CD8-positive, alpha-beta memory T cell (primary cell): ENCODE measurements around the gene TMPRSS9. TPM values are rescaled to one million over a fixed set of nuclear protein-coding genes. Genes with fewer than 3 reads are reported as not detected.
A peak's percentile ranks its signal among the peaks of the same experiment; 100 is the strongest.
"Not testable (repeated sequence)": the region's sequence is repeated elsewhere in the genome, so short reads cannot be mapped to it uniquely, and the experiment has no call there.

Source experiments
- CTCF ChIA-PET: fragments of 350-600 bp; sonication (Branson Sonifier 250); formaldehyde crosslinking; loops from one replicate; lab custom pipeline; 2021; ENCODE audit warnings: antibody characterized with exemption; lab: Charles Lee
- POLR2A ChIA-PET: fragments of 350-600 bp; sonication (Branson Sonifier 250); formaldehyde crosslinking; loops from one replicate; lab custom pipeline; 2021; ENCODE audit warnings: antibody characterized with exemption; lab: Charles Lee
- DNase-seq, 5 donors: peaks; one replicate each; pipeline versions ENCODE4 v3.0.0 to v3.0.0-alpha.2; 2020 to 2022; ENCODE audit warnings: mixed read lengths in 1 of 5
- H3K27ac ChIP-seq: one replicate; pipeline ENCODE4 v1.7.0; 2013; ENCODE audit warnings: low read depth, mild to moderate bottlenecking, low read length, moderate library complexity
- H3K27me3 ChIP-seq: 2 replicates; pipeline ENCODE4 v1.7.0; 2013; ENCODE audit warnings: low read length, mild to moderate bottlenecking; ENCODE audit not compliant: insufficient read depth, poor library complexity, severe bottlenecking
- H3K36me3 ChIP-seq: 2 replicates; pipeline ENCODE4 v1.7.0; 2013; ENCODE audit warnings: mild to moderate bottlenecking, low read length, moderate library complexity; ENCODE audit not compliant: insufficient read depth
- H3K4me1 ChIP-seq: 2 replicates; pipeline ENCODE4 v1.7.0; 2013; ENCODE audit warnings: mild to moderate bottlenecking, low read length, moderate library complexity; ENCODE audit not compliant: insufficient read depth
- H3K4me3 ChIP-seq: 2 replicates; pipeline ENCODE4 v1.7.0; 2013; ENCODE audit warnings: mild to moderate bottlenecking, low read length
- H3K9me3 ChIP-seq: 2 replicates; pipeline ENCODE4 v1.7.0; 2013; ENCODE audit warnings: mild to moderate bottlenecking, low read length
- H3K27ac Mint-ChIP-seq, 8 donors: one replicate each; pipeline ENCODE4 v1.8.0; 2020 to 2021; ENCODE audit warnings: mixed read lengths in 8 of 8, mild to moderate bottlenecking in 6 of 8, inconsistent platforms in 3 of 8, moderate library complexity in 3 of 8
- H3K27me3 Mint-ChIP-seq, 2 donors: one replicate each; pipeline ENCODE4 v1.8.0; 2020 to 2021; ENCODE audit warnings: mixed read lengths in 2 of 2, mild to moderate bottlenecking in 1 of 2, moderate library complexity in 1 of 2
- H3K36me3 Mint-ChIP-seq, 3 donors: one replicate each; pipeline ENCODE4 v1.8.0; 2020 to 2021; ENCODE audit warnings: mixed read lengths in 3 of 3, inconsistent platforms in 1 of 3, mild to moderate bottlenecking in 1 of 3
- H3K4me1 Mint-ChIP-seq, 3 donors: one replicate each; pipeline ENCODE4 v1.8.0; 2020 to 2021; ENCODE audit warnings: mixed read lengths in 3 of 3, inconsistent platforms in 1 of 3, mild to moderate bottlenecking in 1 of 3
- H3K4me3 Mint-ChIP-seq, 7 donors: one replicate each; pipeline ENCODE4 v1.8.0; 2020 to 2021; ENCODE audit warnings: mixed read lengths in 7 of 7, mild to moderate bottlenecking in 6 of 7, moderate library complexity in 4 of 7, inconsistent platforms in 2 of 7
- H3K9me3 Mint-ChIP-seq, 5 donors: one replicate each; pipeline ENCODE4 v1.8.0; 2020 to 2022; ENCODE audit warnings: mixed read lengths in 5 of 5, mild to moderate bottlenecking in 3 of 5, moderate library complexity in 2 of 5, inconsistent platforms in 1 of 5
- polyA plus RNA-seq: library from polyadenylated mRNA; unstranded; fragments of 300-500 nt; fragmentation: Illumina TruSeq; gene quantifications from one replicate; pipeline ENCODE4 v1.2.3, GENCODE V29; 2021
- total RNA-seq, 2 experiments: library from RNA; stranded (reverse); gene quantifications; one replicate each; pipeline ENCODE4 v1.2.3, GENCODE V29; 2021

TMPRSS9 gene
- total and polyA plus RNA-seq, 3 experiments from 2014 or later = not detected

GRCh38 chr19:2412449-2412848 lies 52.4 kb downstream of the TMPRSS9 start:
- DNase-seq = no peak
- H3K27ac ChIP-seq = no peak overlapping the region
- ChIA-PET POLR2A (interaction anchor here (0.6 kb wide), 1 partner anchor 28 kb away, joined by 4 read pairs; no protein-coding TSS in a partner anchor), CTCF (no interaction called here)
- H3K9me3 Mint-ChIP-seq = peaks cover 0 to 2% (median 0%) of the 10 kb centered on the region in 5 donors
- no peaks in the 10 kb centered on the region for H3K36me3 ChIP-seq
- H3K4me3 Mint-ChIP-seq = no peak overlapping the region
- H3K4me3 ChIP-seq = no peak overlapping the region
- no peak overlapping the region for H3K27ac Mint-ChIP-seq
- H3K27me3 ChIP-seq = no peaks in the 10 kb centered on the region
- no peaks in the 10 kb centered on the region for H3K4me1 ChIP-seq
- no peaks in the 10 kb centered on the region for H3K9me3 ChIP-seq
- H3K36me3 Mint-ChIP-seq = no peaks in the 10 kb centered on the region
- H3K4me1 Mint-ChIP-seq = no peaks in the 10 kb centered on the region
- H3K27me3 Mint-ChIP-seq = peaks cover 5 to 19% of the 10 kb centered on the region in 2 donors

- peaks cover 0 to 3% (median 0%) of the 10 kb centered on the region in 3 donors for H3K36me3 Mint-ChIP-seq
- no peak overlapping the region for H3K4me3 Mint-ChIP-seq
- H3K27me3 ChIP-seq = no peaks in the 10 kb centered on the region
- H3K27ac Mint-ChIP-seq = no peak overlapping the region
- no peak for DNase-seq
- H3K27ac ChIP-seq = no peak overlapping the region
- no peaks in the 10 kb centered on the region for H3K4me1 Mint-ChIP-seq
- POLR2A ChIA-PET = interaction anchor here (0.6 kb wide), 1 partner anchor 28 kb away, joined by 4 read pairs; no protein-coding TSS in a partner anchor
- no peaks in the 10 kb centered on the region for H3K36me3 ChIP-seq
- H3K4me3 ChIP-seq = no peak overlapping the region
- H3K9me3 ChIP-seq = no peaks in the 10 kb centered on the region
- CTCF ChIA-PET = no interaction called here
- no peaks in the 10 kb centered on the region for H3K4me1 ChIP-seq
- peaks cover 6 to 19% of the 10 kb centered on the region in 2 donors for H3K27me3 Mint-ChIP-seq
- peaks cover 0 to 2% (median 0%) of the 10 kb centered on the region in 5 donors for H3K9me3 Mint-ChIP-seq
Observed at GRCh38 chr19:2413159-2413558, 53.1 kb downstream of the TMPRSS9 start.

GRCh38 chr19:2413629-2414028 lies 53.6 kb downstream of the TMPRSS9 start:
- no peak for DNase-seq
- Histone ChIP-seq H3K9me3 (no peaks in the 10 kb centered on the region), H3K4me1 (no peaks in the 10 kb centered on the region), H3K27ac (no peak overlapping the region), H3K36me3 (no peaks in the 10 kb centered on the region), H3K4me3 (no peak overlapping the region), H3K27me3 (no peaks in the 10 kb centered on the region)
- POLR2A ChIA-PET = no interaction called here
- peaks cover 0 to 3% (median 0%) of the 10 kb centered on the region in 3 donors for H3K36me3 Mint-ChIP-seq
- CTCF ChIA-PET = no interaction called here
- H3K4me1 Mint-ChIP-seq = no peaks in the 10 kb centered on the region
- H3K9me3 Mint-ChIP-seq = peaks cover 0 to 2% (median 0%) of the 10 kb centered on the region in 5 donors
- H3K4me3 Mint-ChIP-seq = no peak overlapping the region
- peaks cover 6 to 19% of the 10 kb centered on the region in 2 donors for H3K27me3 Mint-ChIP-seq
- H3K27ac Mint-ChIP-seq = no peak overlapping the region

- Histone ChIP-seq H3K4me1 (no peaks in the 10 kb centered on the region), H3K27me3 (no peaks in the 10 kb centered on the region), H3K36me3 (no peaks in the 10 kb centered on the region), H3K4me3 (no peak overlapping the region), H3K9me3 (no peaks in the 10 kb centered on the region), H3K27ac (no peak overlapping the region)
- POLR2A ChIA-PET = no interaction called here
- H3K27me3 Mint-ChIP-seq = peaks cover 6 to 12% of the 10 kb centered on the region in 2 donors
- no peaks in the 10 kb centered on the region for H3K9me3 Mint-ChIP-seq
- CTCF ChIA-PET = no interaction called here
- peaks cover 0 to 3% (median 0%) of the 10 kb centered on the region in 3 donors for H3K36me3 Mint-ChIP-seq
- H3K4me1 Mint-ChIP-seq = no peaks in the 10 kb centered on the region
- DNase-seq = no peak
- H3K4me3 Mint-ChIP-seq = no peak overlapping the region
- peak overlapping the region in 1 of 8 donors; percentile 47 for H3K27ac Mint-ChIP-seq
Observed at GRCh38 chr19:2415281-2415972, 55.4 kb downstream of the TMPRSS9 start.

- no peak overlapping the region for H3K27ac ChIP-seq
- Mint-ChIP-seq H3K27ac (no peak overlapping the region), H3K27me3 (peaks cover 1 to 7% of the 10 kb centered on the region in 2 donors), H3K9me3 (no peaks in the 10 kb centered on the region), H3K36me3 (peaks cover 0 to 3% (median 0%) of the 10 kb centered on the region in 3 donors), H3K4me1 (no peaks in the 10 kb centered on the region), H3K4me3 (no peak overlapping the region)
- no peak overlapping the region for H3K4me3 ChIP-seq
- no peaks in the 10 kb centered on the region for H3K36me3 ChIP-seq
- no peaks in the 10 kb centered on the region for H3K4me1 ChIP-seq
- POLR2A ChIA-PET = no interaction called here
- CTCF ChIA-PET = no interaction called here
- no peak for DNase-seq
- H3K9me3 ChIP-seq = no peaks in the 10 kb centered on the region
- no peaks in the 10 kb centered on the region for H3K27me3 ChIP-seq
Observed at GRCh38 chr19:2415973-2416319, 55.9 kb downstream of the TMPRSS9 start.

- H3K9me3 Mint-ChIP-seq = no peaks in the 10 kb centered on the region
Observed at GRCh38 chr19:2416321-2417097, 56.4 kb downstream of the TMPRSS9 start.

GRCh38 chr19:2417436-2417835 lies 57.4 kb downstream of the TMPRSS9 start:
- H3K4me1 Mint-ChIP-seq, CTCF ChIA-PET: not testable (repeated sequence)

More at GRCh38 chr19:2416321-2417097, 56.4 kb downstream of the TMPRSS9 start:
- Mint-ChIP-seq H3K27me3 (peaks cover 1 to 7% of the 10 kb centered on the region in 2 donors), H3K4me3 (no peak overlapping the region), H3K27ac (peak overlapping the region in 1 of 8 donors; percentile 54), H3K36me3 (peaks cover 0 to 3% (median 0%) of the 10 kb centered on the region in 3 donors), H3K4me1 (no peaks in the 10 kb centered on the region)
- no peaks in the 10 kb centered on the region for H3K9me3 ChIP-seq
- H3K27ac ChIP-seq = no peak overlapping the region
- no peaks in the 10 kb centered on the region for H3K27me3 ChIP-seq
- H3K4me3 ChIP-seq = no peak overlapping the region
- no peak for DNase-seq
- H3K36me3 ChIP-seq = no peaks in the 10 kb centered on the region
- CTCF ChIA-PET = no interaction called here
- POLR2A ChIA-PET = no interaction called here
- H3K4me1 ChIP-seq = no peaks in the 10 kb centered on the region

GRCh38 chr19:2417881-2418406 lies 57.9 kb downstream of the TMPRSS9 start:
- H3K36me3 Mint-ChIP-seq = peaks cover 0 to 3% (median 0%) of the 10 kb centered on the region in 3 donors
- H3K36me3 ChIP-seq = no peaks in the 10 kb centered on the region
- POLR2A ChIA-PET = no interaction called here
- H3K27me3 ChIP-seq = no peaks in the 10 kb centered on the region
- H3K27ac Mint-ChIP-seq = peak overlapping the region in 1 of 8 donors; percentile 73
- no peak for DNase-seq
- no peaks in the 10 kb centered on the region for H3K4me1 Mint-ChIP-seq
- H3K4me3 ChIP-seq = no peak overlapping the region
- no peaks in the 10 kb centered on the region for H3K9me3 Mint-ChIP-seq
- no peaks in the 10 kb centered on the region for H3K9me3 ChIP-seq
- H3K27me3 Mint-ChIP-seq = peaks cover 0 to 1% of the 10 kb centered on the region in 2 donors
- H3K4me3 Mint-ChIP-seq = no peak overlapping the region
- H3K27ac ChIP-seq = no peak overlapping the region
- H3K4me1 ChIP-seq = no peaks in the 10 kb centered on the region
- CTCF ChIA-PET = no interaction called here

More at GRCh38 chr19:2417436-2417835, 57.4 kb downstream of the TMPRSS9 start:
- H3K27me3 ChIP-seq, H3K27ac ChIP-seq, H3K9me3 ChIP-seq, H3K4me3 ChIP-seq, H3K4me3 Mint-ChIP-seq, H3K36me3 ChIP-seq, H3K36me3 Mint-ChIP-seq, H3K4me1 ChIP-seq, DNase-seq, H3K27me3 Mint-ChIP-seq, H3K9me3 Mint-ChIP-seq, POLR2A ChIA-PET: not testable (repeated sequence)
- peak overlapping the region in 2 of 8 donors; percentile 40 to 73 for H3K27ac Mint-ChIP-seq
